Colon (tissue), 2 donors: ENCODE measurements around the gene COL4A6.

Source experiments
- FAIRE-seq: peaks from 2 replicates; lab custom pipeline; 2012; peaks lifted over from hg19 to GRCh38; lab: Jason Lieb, UNC
- donor health status: control.
- donor health status: control.

The COL4A6 gene

GRCh38 chrX:108270739-108271396 is 167.4 kb downstream of the COL4A6 start:
- no peak for FAIRE-seq

- FAIRE-seq = no peak
Measured at GRCh38 chrX:108270280-108270679, 167.9 kb downstream of the COL4A6 start.

GRCh38 chrX:108268434-108269080 is 169.7 kb downstream of the COL4A6 start:
- FAIRE-seq = no peak

DNA sequence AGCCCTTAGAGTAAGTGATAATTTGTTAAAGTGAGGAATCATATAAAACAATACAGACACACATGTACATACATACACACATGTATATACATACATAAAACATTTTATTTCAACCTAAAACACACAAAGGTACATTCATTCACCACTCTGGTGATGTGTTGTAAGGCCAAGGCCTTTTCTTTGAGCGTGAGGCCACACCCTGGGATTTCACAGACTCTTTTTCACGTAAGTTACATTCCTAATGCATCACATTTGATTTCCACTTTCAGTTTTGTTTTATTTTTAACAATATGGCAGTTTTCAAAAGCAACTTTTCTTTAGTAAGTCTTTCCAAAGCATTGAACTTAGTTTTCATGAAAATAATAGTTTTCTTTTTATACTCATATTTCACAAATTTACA is 170.7 kb downstream of the COL4A6 start:
- FAIRE-seq = peak; percentile 60

DNA sequence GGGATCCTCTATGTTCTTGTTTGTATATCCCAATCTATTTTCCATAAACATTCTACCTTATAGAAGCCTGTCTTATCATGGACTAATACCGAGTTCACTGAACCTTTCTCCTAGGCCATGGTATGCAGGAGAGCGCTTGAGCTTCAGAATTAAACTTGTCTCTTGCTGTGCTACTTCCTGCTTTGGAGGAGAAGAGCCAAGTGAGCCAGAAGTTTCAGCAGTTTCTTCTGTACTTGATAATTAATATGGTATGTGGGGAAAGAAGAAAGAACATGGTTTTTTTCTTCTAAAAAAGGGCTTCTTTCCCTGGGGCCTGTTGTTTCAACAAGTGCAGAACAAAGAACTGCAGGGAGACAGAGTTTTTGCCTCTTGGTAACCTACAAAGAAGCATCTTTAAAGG is 173.8 kb downstream of the COL4A6 start:
- FAIRE-seq = no peak

DNA sequence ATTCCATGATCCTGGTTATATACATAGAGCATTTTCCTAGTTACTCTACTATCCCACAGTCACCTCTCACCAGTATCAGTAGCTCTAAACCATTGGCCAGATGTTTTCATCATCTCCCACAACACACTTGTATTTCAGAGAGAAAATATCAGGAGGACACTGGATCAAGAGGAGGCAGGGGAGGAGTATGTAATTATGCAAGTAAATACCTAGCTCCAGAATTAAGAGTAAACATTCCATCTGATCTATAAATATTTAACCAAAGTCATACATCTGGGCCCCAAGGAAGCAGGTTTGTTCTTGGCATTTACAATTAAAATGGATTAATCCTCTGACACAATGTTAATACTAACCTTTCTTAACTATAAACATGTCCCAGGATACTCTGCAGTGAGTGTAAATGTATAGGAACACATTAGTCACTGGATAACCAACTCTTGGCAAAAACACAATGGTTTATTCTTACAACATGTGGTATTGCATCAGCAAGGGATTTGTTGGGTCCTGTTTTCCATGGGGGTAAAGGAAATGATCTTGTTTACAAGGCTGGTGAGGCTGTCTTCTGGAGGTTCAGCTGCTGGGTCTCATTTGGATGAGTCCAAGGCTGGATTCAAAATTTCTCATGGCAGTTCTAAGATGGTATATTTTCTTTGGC is 176.5 kb downstream of the COL4A6 start:
- no peak for FAIRE-seq

GRCh38 chrX:108257556-108257955 is 180.7 kb downstream of the COL4A6 start:
- FAIRE-seq = peak; percentile 57

GRCh38 chrX:108254636-108255035 is 183.6 kb downstream of the COL4A6 start:
- FAIRE-seq = no peak

- FAIRE-seq = no peak
Measured at GRCh38 chrX:108250654-108251579, 187.3 kb downstream of the COL4A6 start.

- FAIRE-seq = no peak
Measured at GRCh38 chrX:108246304-108246954, 191.8 kb downstream of the COL4A6 start.

- no peak for FAIRE-seq
Measured at GRCh38 chrX:108245462-108245861, 192.8 kb downstream of the COL4A6 start.

- no peak for FAIRE-seq
Measured at GRCh38 chrX:108235986-108236385, 202.2 kb downstream of the COL4A6 start.

GRCh38 chrX:108230574-108230973 is 207.6 kb downstream of the COL4A6 start:
- FAIRE-seq = no peak

- FAIRE-seq = peak; percentile 74
Measured at GRCh38 chrX:108224727-108225621, 213.2 kb downstream of the COL4A6 start.

- FAIRE-seq = no peak
Measured at GRCh38 chrX:108224218-108224617, 214.0 kb downstream of the COL4A6 start.

GRCh38 chrX:108223585-108223984 is 214.6 kb downstream of the COL4A6 start:
- no peak for FAIRE-seq

DNA sequence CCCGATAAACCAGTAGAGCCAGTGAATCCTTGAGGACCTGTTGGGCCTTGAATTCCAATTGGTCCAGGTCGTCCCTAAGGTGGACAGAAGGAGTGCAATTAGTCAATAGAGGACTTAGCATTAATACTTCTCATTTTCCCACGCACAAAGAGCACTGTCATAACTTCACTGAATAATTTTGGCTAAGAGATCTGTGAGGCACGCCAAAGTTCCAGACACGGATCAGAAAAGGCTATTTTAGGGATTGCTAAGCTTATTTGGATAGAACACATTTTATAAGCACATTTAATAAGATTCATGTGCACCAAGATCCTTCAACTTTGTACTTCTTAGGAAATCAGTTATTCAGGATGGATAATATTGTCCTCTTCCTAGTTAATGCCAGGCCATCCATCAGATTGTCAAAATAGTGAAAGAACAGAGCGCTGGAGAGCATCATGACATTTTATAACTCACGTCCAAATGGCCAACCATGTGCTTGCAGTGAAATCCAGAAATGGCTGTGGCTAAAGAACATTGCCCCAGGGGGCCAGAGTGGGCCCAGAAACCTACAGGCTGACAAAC is 216.8 kb downstream of the COL4A6 start:
- FAIRE-seq = peak; percentile 43

DNA sequence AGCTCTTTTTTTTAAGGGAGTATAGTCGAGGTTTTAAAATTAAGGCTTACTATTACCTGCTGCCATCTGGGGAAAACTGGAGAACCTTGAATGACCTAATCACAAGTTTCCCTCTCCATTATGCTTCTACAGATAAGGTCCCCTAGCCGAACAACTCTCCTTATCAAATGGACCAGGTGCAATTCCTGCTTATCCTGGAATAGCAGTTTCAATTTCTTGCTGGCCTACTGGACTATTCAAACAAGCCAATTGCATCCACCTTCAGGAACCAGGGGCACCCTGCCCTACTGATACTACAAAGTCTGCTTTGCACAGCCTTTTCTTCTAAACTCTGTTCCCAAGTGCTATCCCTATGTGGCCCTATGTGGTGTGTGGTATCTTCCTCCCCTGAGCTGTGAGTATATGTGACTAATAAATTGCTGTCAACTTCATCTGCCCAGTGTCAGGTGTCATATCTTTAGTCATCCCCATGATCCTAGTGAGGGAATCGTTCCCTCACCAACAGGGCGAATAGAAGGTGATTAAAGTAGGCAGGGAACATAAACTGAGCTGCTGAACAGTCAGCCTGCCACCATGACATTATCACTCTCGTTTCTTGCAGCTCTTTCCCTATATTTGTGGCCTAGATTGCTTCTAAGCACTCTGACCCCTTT is 218.1 kb downstream of the COL4A6 start:
- no peak for FAIRE-seq

DNA sequence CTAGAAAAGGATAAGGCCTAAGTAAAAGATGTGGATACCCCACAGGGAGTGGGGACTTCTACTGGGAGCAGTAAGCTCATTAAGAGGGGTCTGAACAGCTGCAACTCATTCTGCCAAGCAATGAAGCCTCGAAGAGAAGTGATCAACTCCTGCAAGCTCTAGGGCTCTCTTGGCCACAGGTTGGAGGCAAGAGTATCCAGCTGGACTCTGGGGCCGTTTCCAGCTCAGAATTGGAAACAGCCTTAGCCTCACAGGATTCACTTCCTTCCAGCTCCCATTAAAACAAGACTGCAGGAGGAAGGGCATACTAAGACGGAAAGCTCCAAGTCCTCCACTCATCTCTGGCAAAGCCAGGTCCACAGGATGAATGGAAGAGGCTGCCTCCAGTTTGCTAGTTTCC is 220.3 kb downstream of the COL4A6 start:
- FAIRE-seq = no peak
